ENCODE data around the gene SLC39A11.

SLC39A11 gene

GRCh38 chr17:72954579-72954978, 137.9 kb downstream of the SLC39A11 start:
- Histone ChIP-seq H3K4me3 (ENCODE audit: low read length in 2 of 2) (no peak overlapping the region), H3K9me3 (ENCODE audit: control insufficient read depth in 2 of 2, low read length in 2 of 2) (no peaks in the 10 kb centered on the region), H3K27ac (ENCODE audit: low read depth in 2 of 2, low read length in 2 of 2) (no peak overlapping the region), H3K9ac (ENCODE audit: low read depth in 1 of 2, low read length in 2 of 2) (no peak overlapping the region), H3K36me3 (ENCODE audit: control insufficient read depth in 2 of 2, insufficient read depth in 2 of 2, low read length in 2 of 2) (no peaks in the 10 kb centered on the region), H3K4me1 (ENCODE audit: control insufficient read depth in 2 of 2, insufficient read depth in 2 of 2, low read length in 2 of 2) (no peaks in the 10 kb centered on the region), H3K27me3 (ENCODE audit: control insufficient read depth in 2 of 2, insufficient read depth in 2 of 2, low read length in 2 of 2) (no peaks in the 10 kb centered on the region)

- Histone ChIP-seq H3K4me1 (ENCODE audit: control insufficient read depth in 2 of 2, insufficient read depth in 2 of 2, low read length in 2 of 2) (no peaks in the 10 kb centered on the region), H3K27me3 (ENCODE audit: control insufficient read depth in 2 of 2, insufficient read depth in 2 of 2, low read length in 2 of 2) (no peaks in the 10 kb centered on the region), H3K36me3 (ENCODE audit: control insufficient read depth in 2 of 2, insufficient read depth in 2 of 2, low read length in 2 of 2) (no peaks in the 10 kb centered on the region), H3K9ac (ENCODE audit: low read depth in 1 of 2, low read length in 2 of 2) (no peak overlapping the region), H3K4me3 (ENCODE audit: low read length in 2 of 2) (no peak overlapping the region), H3K27ac (ENCODE audit: low read depth in 2 of 2, low read length in 2 of 2) (no peak overlapping the region), H3K9me3 (ENCODE audit: control insufficient read depth in 2 of 2, low read length in 2 of 2) (no peaks in the 10 kb centered on the region)
Measured at GRCh38 chr17:72953621-72954020, 138.9 kb downstream of the SLC39A11 start.

GRCh38 chr17:72952641-72953315, 139.7 kb downstream of the SLC39A11 start:
- no peak overlapping the region for H3K4me3 ChIP-seq (ENCODE audit: low read length in 2 of 2)
- H3K9me3 ChIP-seq (ENCODE audit: control insufficient read depth in 2 of 2, low read length in 2 of 2): no peaks in the 10 kb centered on the region
- no peaks in the 10 kb centered on the region for H3K27me3 ChIP-seq (ENCODE audit: control insufficient read depth in 2 of 2, insufficient read depth in 2 of 2, low read length in 2 of 2)
- H3K27ac ChIP-seq (ENCODE audit: low read depth in 2 of 2, low read length in 2 of 2): no peak overlapping the region
- H3K36me3 ChIP-seq (ENCODE audit: control insufficient read depth in 2 of 2, insufficient read depth in 2 of 2, low read length in 2 of 2): no peaks in the 10 kb centered on the region
- H3K9ac ChIP-seq (ENCODE audit: low read depth in 1 of 2, low read length in 2 of 2): no peak overlapping the region
- H3K4me1 ChIP-seq (ENCODE audit: control insufficient read depth in 2 of 2, insufficient read depth in 2 of 2, low read length in 2 of 2): no peaks in the 10 kb centered on the region

GRCh38 chr17:72952220-72952619, 140.3 kb downstream of the SLC39A11 start:
- Histone ChIP-seq H3K4me3 (ENCODE audit: low read length in 2 of 2) (no peak overlapping the region), H3K36me3 (ENCODE audit: control insufficient read depth in 2 of 2, insufficient read depth in 2 of 2, low read length in 2 of 2) (no peaks in the 10 kb centered on the region), H3K27ac (ENCODE audit: low read depth in 2 of 2, low read length in 2 of 2) (no peak overlapping the region), H3K9ac (ENCODE audit: low read depth in 1 of 2, low read length in 2 of 2) (no peak overlapping the region), H3K27me3 (ENCODE audit: control insufficient read depth in 2 of 2, insufficient read depth in 2 of 2, low read length in 2 of 2) (no peaks in the 10 kb centered on the region), H3K9me3 (ENCODE audit: control insufficient read depth in 2 of 2, low read length in 2 of 2) (no peaks in the 10 kb centered on the region), H3K4me1 (ENCODE audit: control insufficient read depth in 2 of 2, insufficient read depth in 2 of 2, low read length in 2 of 2) (no peaks in the 10 kb centered on the region)

GRCh38 chr17:72950242-72950931, 142.1 kb downstream of the SLC39A11 start:
- Histone ChIP-seq H3K27ac (ENCODE audit: low read depth in 2 of 2, low read length in 2 of 2) (no peak overlapping the region), H3K4me1 (ENCODE audit: control insufficient read depth in 2 of 2, insufficient read depth in 2 of 2, low read length in 2 of 2) (no peaks in the 10 kb centered on the region), H3K27me3 (ENCODE audit: control insufficient read depth in 2 of 2, insufficient read depth in 2 of 2, low read length in 2 of 2) (no peaks in the 10 kb centered on the region), H3K9me3 (ENCODE audit: control insufficient read depth in 2 of 2, low read length in 2 of 2) (no peaks in the 10 kb centered on the region), H3K9ac (ENCODE audit: low read depth in 1 of 2, low read length in 2 of 2) (no peak overlapping the region), H3K36me3 (ENCODE audit: control insufficient read depth in 2 of 2, insufficient read depth in 2 of 2, low read length in 2 of 2) (no peaks in the 10 kb centered on the region), H3K4me3 (ENCODE audit: low read length in 2 of 2) (no peak overlapping the region)

- H3K9ac ChIP-seq (ENCODE audit: low read depth in 1 of 2, low read length in 2 of 2): no peak overlapping the region
- no peaks in the 10 kb centered on the region for H3K9me3 ChIP-seq (ENCODE audit: control insufficient read depth in 2 of 2, low read length in 2 of 2)
- H3K27ac ChIP-seq (ENCODE audit: low read depth in 2 of 2, low read length in 2 of 2): no peak overlapping the region
- no peak overlapping the region for H3K4me3 ChIP-seq (ENCODE audit: low read length in 2 of 2)
- no peaks in the 10 kb centered on the region for H3K36me3 ChIP-seq (ENCODE audit: control insufficient read depth in 2 of 2, insufficient read depth in 2 of 2, low read length in 2 of 2)
- H3K4me1 ChIP-seq (ENCODE audit: control insufficient read depth in 2 of 2, insufficient read depth in 2 of 2, low read length in 2 of 2): no peaks in the 10 kb centered on the region
- no peaks in the 10 kb centered on the region for H3K27me3 ChIP-seq (ENCODE audit: control insufficient read depth in 2 of 2, insufficient read depth in 2 of 2, low read length in 2 of 2)
Measured at GRCh38 chr17:72948115-72948514, 144.4 kb downstream of the SLC39A11 start.

GRCh38 chr17:72947475-72947874, 145.0 kb downstream of the SLC39A11 start:
- Histone ChIP-seq H3K4me1 (ENCODE audit: control insufficient read depth in 2 of 2, insufficient read depth in 2 of 2, low read length in 2 of 2) (no peaks in the 10 kb centered on the region), H3K27ac (ENCODE audit: low read depth in 2 of 2, low read length in 2 of 2) (no peak overlapping the region), H3K9ac (ENCODE audit: low read depth in 1 of 2, low read length in 2 of 2) (no peak overlapping the region), H3K27me3 (ENCODE audit: control insufficient read depth in 2 of 2, insufficient read depth in 2 of 2, low read length in 2 of 2) (no peaks in the 10 kb centered on the region), H3K4me3 (ENCODE audit: low read length in 2 of 2) (no peak overlapping the region), H3K9me3 (ENCODE audit: control insufficient read depth in 2 of 2, low read length in 2 of 2) (no peaks in the 10 kb centered on the region), H3K36me3 (ENCODE audit: control insufficient read depth in 2 of 2, insufficient read depth in 2 of 2, low read length in 2 of 2) (no peaks in the 10 kb centered on the region)

- H3K9me3 ChIP-seq (ENCODE audit: control insufficient read depth in 2 of 2, low read length in 2 of 2): no peaks in the 10 kb centered on the region
- H3K4me3 ChIP-seq (ENCODE audit: low read length in 2 of 2): no peak overlapping the region
- H3K4me1 ChIP-seq (ENCODE audit: control insufficient read depth in 2 of 2, insufficient read depth in 2 of 2, low read length in 2 of 2): no peaks in the 10 kb centered on the region
- no peaks in the 10 kb centered on the region for H3K36me3 ChIP-seq (ENCODE audit: control insufficient read depth in 2 of 2, insufficient read depth in 2 of 2, low read length in 2 of 2)
- no peaks in the 10 kb centered on the region for H3K27me3 ChIP-seq (ENCODE audit: control insufficient read depth in 2 of 2, insufficient read depth in 2 of 2, low read length in 2 of 2)
- H3K9ac ChIP-seq (ENCODE audit: low read depth in 1 of 2, low read length in 2 of 2): no peak overlapping the region
- H3K27ac ChIP-seq (ENCODE audit: low read depth in 2 of 2, low read length in 2 of 2): no peak overlapping the region
Measured at GRCh38 chr17:72946696-72947095, 145.8 kb downstream of the SLC39A11 start.

- H3K27me3 ChIP-seq (ENCODE audit: control insufficient read depth in 2 of 2, insufficient read depth in 2 of 2, low read length in 2 of 2): no peaks in the 10 kb centered on the region
- no peaks in the 10 kb centered on the region for H3K4me1 ChIP-seq (ENCODE audit: control insufficient read depth in 2 of 2, insufficient read depth in 2 of 2, low read length in 2 of 2)
- H3K9me3 ChIP-seq (ENCODE audit: control insufficient read depth in 2 of 2, low read length in 2 of 2): no peaks in the 10 kb centered on the region
- H3K9ac ChIP-seq (ENCODE audit: low read depth in 1 of 2, low read length in 2 of 2): no peak overlapping the region
- H3K4me3 ChIP-seq (ENCODE audit: low read length in 2 of 2): no peak overlapping the region
- no peak overlapping the region for H3K27ac ChIP-seq (ENCODE audit: low read depth in 2 of 2, low read length in 2 of 2)
- H3K36me3 ChIP-seq (ENCODE audit: control insufficient read depth in 2 of 2, insufficient read depth in 2 of 2, low read length in 2 of 2): no peaks in the 10 kb centered on the region
Measured at GRCh38 chr17:72946156-72946555, 146.3 kb downstream of the SLC39A11 start.

GRCh38 chr17:72945473-72945872, 147.0 kb downstream of the SLC39A11 start:
- Histone ChIP-seq H3K9me3 (ENCODE audit: control insufficient read depth in 2 of 2, low read length in 2 of 2) (no peaks in the 10 kb centered on the region), H3K4me3 (ENCODE audit: low read length in 2 of 2) (no peak overlapping the region), H3K4me1 (ENCODE audit: control insufficient read depth in 2 of 2, insufficient read depth in 2 of 2, low read length in 2 of 2) (no peaks in the 10 kb centered on the region), H3K27me3 (ENCODE audit: control insufficient read depth in 2 of 2, insufficient read depth in 2 of 2, low read length in 2 of 2) (no peaks in the 10 kb centered on the region), H3K9ac (ENCODE audit: low read depth in 1 of 2, low read length in 2 of 2) (no peak overlapping the region), H3K36me3 (ENCODE audit: control insufficient read depth in 2 of 2, insufficient read depth in 2 of 2, low read length in 2 of 2) (no peaks in the 10 kb centered on the region), H3K27ac (ENCODE audit: low read depth in 2 of 2, low read length in 2 of 2) (no peak overlapping the region)

Data from mucosa of rectum (tissue), 2 donors.